GM12878 (cell line): ENCODE results near the gene SFT2D1. TPM values are rescaled to one million over a fixed set of nuclear protein-coding genes. Genes with fewer than 3 reads are reported as not detected.

ENCODE experiments used
- ATAC-seq: fragments of 200-7000 bp; cut with Tn5 transposase; 3 replicates; pipeline ENCODE4 v1.9.1; 2020; ENCODE audit warnings: mild to moderate bottlenecking, moderate library complexity
- BruUV-seq: library from RNA; stranded (reverse); fragments of 400-500 nt; replicated peaks from 2 replicates; lab custom pipeline; 2021; lab: Mats Ljungman, UMichigan
- CTCF ChIA-PET: fragments of 300-600 bp; sonication (Branson Sonifier 250); formaldehyde crosslinking; extraction: SDS; loops from one replicate; lab custom pipeline; 2021; ENCODE audit warnings: inconsistent platforms; lab: Yijun Ruan, JAX
- POLR2A ChIA-PET: fragments of 350-600 bp; formaldehyde crosslinking; extraction: SDS; loops from one replicate; lab custom pipeline; 2021; ENCODE audit warnings: inconsistent platforms; lab: Charles Lee
- RAD21 ChIA-PET: fragments of 300-600 bp; sonication (Branson Sonifier 250); formaldehyde crosslinking; loops from one replicate; lab custom pipeline; 2023; ENCODE audit warnings: antibody characterized with exemption; ENCODE audit not compliant: unreplicated experiment; lab: Charles Lee
- SMC1A ChIA-PET: fragments of 300-600 bp; sonication (Branson Sonifier 250); formaldehyde crosslinking; loops from one replicate; lab custom pipeline; 2023; ENCODE audit not compliant: unreplicated experiment, uncharacterized antibody; lab: Charles Lee
- DNase-seq: peaks from one replicate; pipeline ENCODE4 v3.0.0-alpha.2; 2011; ENCODE audit warnings: low read depth, low spot score
- FAIRE-seq: peaks from 3 replicates; lab custom pipeline; 2011; peaks lifted over from hg19 to GRCh38; lab: Jason Lieb, UNC
- H2AFZ ChIP-seq: 2 replicates; pipeline ENCODE4 v1.6.0; 2011; ENCODE audit warnings: low read depth, low read length, control low read depth; ENCODE audit not compliant: control insufficient read depth
- H3K27ac ChIP-seq: 2 replicates; pipeline ENCODE4 v1.5.1; 2011; ENCODE audit warnings: control low read depth; ENCODE audit not compliant: control insufficient read depth, insufficient read depth
- H3K27me3 ChIP-seq, 2 experiments: replicated peaks in 1 of 2; 2 replicates each; pipeline versions ENCODE4 v1.6.0 to v1.6.1; 2011; ENCODE audit warnings: low read length in 1 of 2; ENCODE audit not compliant: control insufficient read depth in 2 of 2, insufficient read depth in 2 of 2
- H3K36me3 ChIP-seq, 2 experiments: 2 replicates each; pipeline ENCODE4 v1.5.1; 2011; ENCODE audit warnings: low read length in 1 of 2; ENCODE audit not compliant: control insufficient read depth in 2 of 2, insufficient read depth in 2 of 2
- H3K4me1 ChIP-seq: 2 replicates; pipeline ENCODE4 v1.6.1; 2011; ENCODE audit warnings: mild to moderate bottlenecking, low read length, moderate library complexity, mixed read lengths; ENCODE audit not compliant: control insufficient read depth, insufficient read depth
- H3K4me2 ChIP-seq: 2 replicates; pipeline ENCODE4 v1.6.0; 2011; ENCODE audit warnings: control low read depth; ENCODE audit not compliant: control insufficient read depth, insufficient read depth
- H3K4me3 ChIP-seq: fragments of 200-600 bp; sonication (generic); 2 replicates; pipeline ENCODE4 v1.5.1; 2016
- H3K79me2 ChIP-seq: 2 replicates; pipeline ENCODE4 v1.6.0; 2011; ENCODE audit warnings: low read length; ENCODE audit not compliant: control insufficient read depth, insufficient read depth
- H3K9ac ChIP-seq: 2 replicates; pipeline ENCODE4 v1.8.0; 2011; ENCODE audit warnings: low read length, control low read depth, mixed read lengths; ENCODE audit not compliant: control insufficient read depth, insufficient read depth
- H3K9me3 ChIP-seq: replicated peaks from 3 replicates; pipeline ENCODE4 v1.5.1; 2011; ENCODE audit warnings: mild to moderate bottlenecking, low read length; ENCODE audit not compliant: control insufficient read depth, insufficient read depth
- H4K20me1 ChIP-seq: 2 replicates; pipeline ENCODE4 v1.6.0; 2011; ENCODE audit not compliant: control insufficient read depth, insufficient read depth
- BHLHE40 ChIP-seq, 2 experiments: fragments of 450-650 bp in 1 of 2; IDR thresholded peaks; 2 replicates each; pipeline ENCODE4 v1.6.1; 2011 to 2017; ENCODE audit warnings: low read depth in 2 of 2, borderline replicate concordance in 1 of 2, improper control_type of control experiment in 1 of 2, low read length in 1 of 2, mild to moderate bottlenecking in 1 of 2
- E2F8 ChIP-seq: fragments of 450-650 bp; IDR thresholded peaks from 2 replicates; pipeline ENCODE4 v1.6.1; 2018; ENCODE audit warnings: mild to moderate bottlenecking, low read depth, moderate library complexity; ENCODE audit not compliant: partially characterized antibody
- GATAD2B ChIP-seq: fragments of 450-650 bp; conservative IDR thresholded peaks from 2 replicates; pipeline ENCODE4 v1.6.1; 2017; ENCODE audit warnings: low read depth, mild to moderate bottlenecking, moderate library complexity
- HDAC6 ChIP-seq: fragments of 200-600 bp; sonication (generic); IDR thresholded peaks from one replicate; pipeline ENCODE4 v1.8.0; 2017; ENCODE audit warnings: antibody characterized with exemption; ENCODE audit not compliant: unreplicated experiment
- IRF4 ChIP-seq: IDR thresholded peaks from 2 replicates; pipeline ENCODE4 v1.6.1; 2011; ENCODE audit warnings: low read depth, low read length
- KAT2A ChIP-seq: conservative IDR thresholded peaks from 2 replicates; pipeline ENCODE4 v1.6.1; 2011; ENCODE audit warnings: low read depth, low read length; ENCODE audit not compliant: control insufficient read depth
- NFYB ChIP-seq: IDR thresholded peaks from 2 replicates; pipeline ENCODE4 v1.6.1; 2011; ENCODE audit warnings: low read depth, mild to moderate bottlenecking, low read length, improper control_type of control experiment, moderate library complexity; ENCODE audit not compliant: insufficient read depth
- NR2F1 ChIP-seq: fragments of 450-650 bp; conservative IDR thresholded peaks from 2 replicates; pipeline ENCODE4 v1.6.1; 2017; ENCODE audit warnings: mild to moderate bottlenecking
- POLR2AphosphoS2 ChIP-seq: IDR thresholded peaks from 2 replicates; pipeline ENCODE4 v1.6.1; 2011; ENCODE audit warnings: low read depth, mild to moderate bottlenecking, low read length, improper control_type of control experiment, moderate library complexity
- SIX5 ChIP-seq: IDR thresholded peaks from 2 replicates; pipeline ENCODE4 v1.6.1; 2011; ENCODE audit warnings: mild to moderate bottlenecking, low read depth, low read length, moderate library complexity; ENCODE audit not compliant: severe bottlenecking
- ZNF592 ChIP-seq: fragments of 450-650 bp; IDR thresholded peaks from 2 replicates; pipeline ENCODE4 v1.6.1; 2017; ENCODE audit warnings: mild to moderate bottlenecking, moderate library complexity
- WGBS: methylation state at CpG from one replicate; pipeline ENCODE4 v1.1.6; 2016; ENCODE audit warnings: low lambda C conversion rate; ENCODE audit not compliant: insufficient replicate concordance, insufficient coverage; ENCODE audit errors: missing lambda C conversion rate; 5-methylcytosine and 5-hydroxymethylcytosine counted together
- in situ Hi-C: fragments of 300-500 bp; cut with MboI; formaldehyde crosslinking; loops from 9 replicates; pipeline ENCODE4 v1.14.3; 2018; ENCODE audit warnings: mixed read lengths
- intact Hi-C: fragments of 100-400 bp; cut with micrococcal nuclease; formaldehyde crosslinking; loops from one replicate; pipeline ENCODE4 v1.14.2; 2022; ENCODE audit not compliant: unreplicated experiment
- polyA plus RNA-seq, 11 experiments: library from polyadenylated mRNA; depleted of rRNA in 4 of 11; unstranded in 6 of 11; stranded (reverse) in 5 of 11; fragments of >200 nt; fragmentation: Nextera tagmentation in 4 of 11; fragmentation: Illumina TruSeq in 1 of 11; extraction: Ambion mirVana in 4 of 11; extraction: Trizol in 1 of 11; gene quantifications; 1 replicate in 1 of 11; 2 replicates in 10 of 11; pipeline versions ENCODE4 v1.2.1 to v1.2.3, GENCODE V29; 2011 to 2016; ENCODE audit warnings: inconsistent platforms in 2 of 11, missing spikeins in 2 of 11, low read depth in 1 of 11
- total RNA-seq, 4 experiments: library from RNA; depleted of rRNA in 3 of 4; stranded (reverse); fragments of >200 nt in 3 of 4; fragmentation: Illumina TruSeq in 1 of 4; extraction: Trizol in 1 of 4; gene quantifications; 2 replicates each; pipeline versions ENCODE4 v1.2.1 to v1.2.3, GENCODE V29; 2013 to 2021
- TF ChIP-seq, protein P1 (sequence below): fragments of 450-650 bp; IDR thresholded peaks from 2 replicates; pipeline ENCODE4 v1.6.1; 2017; ENCODE audit warnings: mild to moderate bottlenecking

The SFT2D1 gene
- total and polyA plus RNA-seq, 10 of the 15 experiments (the other 5 are each of a cell fraction or from before 2014, with no cell fraction given), result 69.5 to 281 (median 124) TPM

- TF ChIP-seq, protein P1, sequence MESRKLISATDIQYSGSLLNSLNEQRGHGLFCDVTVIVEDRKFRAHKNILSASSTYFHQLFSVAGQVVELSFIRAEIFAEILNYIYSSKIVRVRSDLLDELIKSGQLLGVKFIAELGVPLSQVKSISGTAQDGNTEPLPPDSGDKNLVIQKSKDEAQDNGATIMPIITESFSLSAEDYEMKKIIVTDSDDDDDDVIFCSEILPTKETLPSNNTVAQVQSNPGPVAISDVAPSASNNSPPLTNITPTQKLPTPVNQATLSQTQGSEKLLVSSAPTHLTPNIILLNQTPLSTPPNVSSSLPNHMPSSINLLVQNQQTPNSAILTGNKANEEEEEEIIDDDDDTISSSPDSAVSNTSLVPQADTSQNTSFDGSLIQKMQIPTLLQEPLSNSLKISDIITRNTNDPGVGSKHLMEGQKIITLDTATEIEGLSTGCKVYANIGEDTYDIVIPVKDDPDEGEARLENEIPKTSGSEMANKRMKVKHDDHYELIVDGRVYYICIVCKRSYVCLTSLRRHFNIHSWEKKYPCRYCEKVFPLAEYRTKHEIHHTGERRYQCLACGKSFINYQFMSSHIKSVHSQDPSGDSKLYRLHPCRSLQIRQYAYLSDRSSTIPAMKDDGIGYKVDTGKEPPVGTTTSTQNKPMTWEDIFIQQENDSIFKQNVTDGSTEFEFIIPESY, result no peak
- TF ChIP-seq, all 136 proteins: peak for 0
Observed at GRCh38 chr6:166300357-166300987, 41.9 kb downstream of the SFT2D1 start (continued).

DNA sequence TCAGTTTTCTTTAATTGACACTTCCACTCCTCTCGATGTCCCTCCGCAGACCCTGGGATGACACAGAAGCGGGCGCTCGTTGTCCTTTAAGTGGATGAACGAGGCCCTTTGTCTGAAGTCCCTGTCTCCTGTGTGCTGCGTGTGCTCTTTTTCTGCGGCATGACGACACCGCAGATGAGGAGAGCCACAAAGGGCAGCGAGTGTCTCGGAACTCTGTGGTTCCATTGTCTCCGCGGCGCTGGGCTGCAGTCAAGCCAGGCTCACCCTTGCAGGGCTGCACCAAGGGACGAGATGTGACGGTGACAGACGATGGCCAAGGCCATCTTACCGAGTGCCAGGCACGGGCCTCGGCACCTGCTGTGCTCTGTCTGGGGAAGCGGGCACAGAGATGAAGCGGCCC is 44.7 kb downstream of the SFT2D1 start:
- no peak overlapping the region for H2AFZ ChIP-seq
- H3K79me2 ChIP-seq, result no peaks in the 10 kb centered on the region
- DNase-seq (no peak), FAIRE-seq (no peak), ATAC-seq (no peak)
- no peak for TF ChIP-seq GATAD2B
- TF ChIP-seq HDAC6, result no peak
- no peak for TF ChIP-seq KAT2A
- no peak for TF ChIP-seq IRF4
- TF ChIP-seq POLR2AphosphoS2, result no peak
- TF ChIP-seq ZNF592, result no peak
- no peak for TF ChIP-seq SIX5
- no peak for TF ChIP-seq BHLHE40 (IDR thresholded peaks at IDR 0.05; ENCODE audit: borderline replicate concordance in 1 of 2, low read depth in 2 of 2, low read length in 1 of 2)
- no peak for TF ChIP-seq NR2F1
- no peak for TF ChIP-seq E2F8
- no peak for TF ChIP-seq NFYB
- in situ Hi-C loops, result no loop called here
- ChIA-PET RAD21 (no interaction called here), SMC1A (no interaction called here), POLR2A (no interaction called here), CTCF (interaction anchor here (0.5 to 1.0 kb wide), 2 partner anchors 13 to 16 kb away, joined by 3 read pairs; no protein-coding TSS in a partner anchor)
- no peak overlapping the region for H3K4me3 ChIP-seq
- H3K9me3 ChIP-seq, result no peaks in the 10 kb centered on the region
- H4K20me1 ChIP-seq, result no peaks in the 10 kb centered on the region
- no TSS peak for BruUV-seq
- H3K9ac ChIP-seq, result no peak overlapping the region
- intact Hi-C loops, result no loop called here
- H3K27me3 ChIP-seq, result no peaks in the 10 kb centered on the region
- 85% methylated on average over 21 of the region's 23 CpGs for WGBS
- H3K4me1 ChIP-seq, result no peaks in the 10 kb centered on the region
- no peaks in the 10 kb centered on the region for H3K36me3 ChIP-seq
- no peak overlapping the region for H3K4me2 ChIP-seq
- H3K27ac ChIP-seq, result no peak overlapping the region
